ENCODE measurements around the gene GPR132.

DNA sequence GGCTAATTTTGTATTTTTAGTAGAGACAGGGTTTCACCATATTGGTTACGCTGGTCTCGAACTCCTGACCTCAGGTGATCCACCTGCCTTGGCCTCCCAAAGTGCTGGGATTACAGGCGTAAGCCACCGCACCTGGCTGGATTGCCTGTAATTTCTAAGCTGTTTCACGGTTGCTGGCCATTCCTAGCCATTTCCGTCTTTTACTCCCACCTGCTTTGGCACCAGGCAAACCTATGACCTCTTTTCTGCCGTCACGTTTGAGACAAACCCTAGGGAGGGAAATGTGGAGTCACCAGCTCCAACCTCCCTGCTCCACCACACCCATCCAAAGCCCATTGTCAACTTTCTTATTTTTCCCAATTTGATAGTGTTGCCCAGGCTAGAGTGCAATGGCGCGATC, 1.2 kb downstream of the GPR132 start:
- TF ChIP-seq, protein P1, sequence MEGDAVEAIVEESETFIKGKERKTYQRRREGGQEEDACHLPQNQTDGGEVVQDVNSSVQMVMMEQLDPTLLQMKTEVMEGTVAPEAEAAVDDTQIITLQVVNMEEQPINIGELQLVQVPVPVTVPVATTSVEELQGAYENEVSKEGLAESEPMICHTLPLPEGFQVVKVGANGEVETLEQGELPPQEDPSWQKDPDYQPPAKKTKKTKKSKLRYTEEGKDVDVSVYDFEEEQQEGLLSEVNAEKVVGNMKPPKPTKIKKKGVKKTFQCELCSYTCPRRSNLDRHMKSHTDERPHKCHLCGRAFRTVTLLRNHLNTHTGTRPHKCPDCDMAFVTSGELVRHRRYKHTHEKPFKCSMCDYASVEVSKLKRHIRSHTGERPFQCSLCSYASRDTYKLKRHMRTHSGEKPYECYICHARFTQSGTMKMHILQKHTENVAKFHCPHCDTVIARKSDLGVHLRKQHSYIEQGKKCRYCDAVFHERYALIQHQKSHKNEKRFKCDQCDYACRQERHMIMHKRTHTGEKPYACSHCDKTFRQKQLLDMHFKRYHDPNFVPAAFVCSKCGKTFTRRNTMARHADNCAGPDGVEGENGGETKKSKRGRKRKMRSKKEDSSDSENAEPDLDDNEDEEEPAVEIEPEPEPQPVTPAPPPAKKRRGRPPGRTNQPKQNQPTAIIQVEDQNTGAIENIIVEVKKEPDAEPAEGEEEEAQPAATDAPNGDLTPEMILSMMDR (IDR thresholded peaks at IDR 0.05 in 8 of 11, conservative IDR thresholded peaks at IDR 0.05 in 3 of 11) = no peak
- no peak for TF ChIP-seq POLR2AphosphoS5 (IDR thresholded peaks at IDR 0.05)
